HG02981 (cell line): ENCODE results near the gene TIAM1.

Experiments used
- ATAC-seq: cut with Tn5 transposase; IDR thresholded peaks from one replicate; pipeline ENCODE4 v1.9.1; 2021; ENCODE audit warnings: mild to moderate bottlenecking, moderate library complexity; ENCODE audit not compliant: unreplicated experiment

Gene TIAM1

GRCh38 chr21:31218830-31219608, 125.0 kb downstream of the TIAM1 start:
- no peak for ATAC-seq

DNA sequence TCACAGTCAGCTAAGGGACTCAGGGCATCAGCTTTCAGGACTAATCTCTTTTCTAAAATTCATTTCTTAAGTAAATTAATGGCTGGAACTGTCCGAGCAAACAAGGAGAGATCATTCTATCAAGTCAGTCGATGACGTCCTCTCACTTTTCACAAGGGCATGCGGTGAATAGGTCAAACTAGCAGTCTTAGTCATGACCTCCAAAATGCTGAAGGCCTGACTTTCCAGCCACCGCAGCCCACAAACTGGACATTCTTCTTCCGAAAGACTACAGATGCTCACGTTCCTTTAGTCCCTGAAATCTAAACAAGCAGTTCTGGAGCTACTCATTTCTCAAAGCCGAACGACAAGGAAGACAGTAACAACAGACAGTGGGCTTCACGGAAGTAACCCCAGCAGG, 127.9 kb downstream of the TIAM1 start:
- ATAC-seq = no peak

DNA sequence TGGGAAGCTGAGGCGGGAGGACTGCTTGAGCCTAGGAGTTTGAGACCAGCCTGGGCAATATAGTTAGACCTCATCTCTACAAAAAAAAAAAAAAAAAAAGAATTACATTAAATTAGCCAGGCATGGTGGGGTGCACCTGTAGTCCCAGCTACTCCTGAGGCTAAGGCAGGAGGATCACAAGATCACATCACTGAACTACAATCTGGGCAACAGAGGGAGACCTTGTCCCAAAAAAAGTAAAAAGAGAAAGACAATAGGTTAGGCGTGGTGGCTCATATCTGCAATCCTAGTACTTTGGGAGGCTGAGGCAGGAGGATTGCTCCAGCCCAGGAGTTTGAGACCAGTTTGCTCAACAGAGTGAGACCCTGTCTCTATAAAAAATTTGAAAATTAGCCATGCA, 130.3 kb downstream of the TIAM1 start:
- ATAC-seq = no peak

DNA sequence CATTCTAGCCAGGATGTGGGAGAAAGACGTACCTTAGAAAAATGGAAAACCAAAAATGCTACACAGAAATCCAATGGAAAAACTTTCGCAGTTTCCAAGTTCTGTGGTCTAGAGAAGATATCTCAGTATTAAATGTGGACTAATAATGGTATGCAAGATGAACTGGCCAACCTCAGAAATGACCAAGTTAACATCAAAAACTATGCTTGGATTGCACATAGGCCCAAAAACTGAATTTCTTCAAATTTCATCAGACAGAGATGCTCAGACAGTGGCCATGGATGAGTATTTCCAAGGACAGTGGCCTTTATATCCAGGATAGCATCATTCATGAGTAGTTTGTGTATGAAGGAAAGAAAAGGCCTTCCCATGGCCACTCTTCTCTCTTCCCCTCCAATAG, 132.2 kb downstream of the TIAM1 start:
- no peak for ATAC-seq

GRCh38 chr21:31205412-31205811, 138.6 kb downstream of the TIAM1 start:
- ATAC-seq = no peak

DNA sequence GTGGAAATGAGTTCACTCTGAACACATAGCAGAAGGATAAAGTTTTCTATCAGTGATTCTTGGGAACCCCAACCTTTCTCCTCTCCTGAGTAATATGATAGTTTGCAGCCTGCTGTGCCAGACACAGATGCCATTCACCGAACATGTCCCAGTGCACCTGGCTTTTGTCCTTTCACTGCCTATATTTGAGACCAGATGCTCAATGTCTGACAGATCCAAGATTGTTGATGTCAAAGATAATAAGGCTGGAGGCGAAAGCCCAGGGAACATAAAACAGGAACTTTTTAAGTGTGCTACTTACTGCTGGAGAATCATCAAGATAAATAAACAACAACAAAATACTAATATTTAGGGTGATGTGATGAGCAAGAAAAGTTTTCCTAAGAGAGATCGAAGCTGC, 139.3 kb downstream of the TIAM1 start:
- no peak for ATAC-seq

DNA sequence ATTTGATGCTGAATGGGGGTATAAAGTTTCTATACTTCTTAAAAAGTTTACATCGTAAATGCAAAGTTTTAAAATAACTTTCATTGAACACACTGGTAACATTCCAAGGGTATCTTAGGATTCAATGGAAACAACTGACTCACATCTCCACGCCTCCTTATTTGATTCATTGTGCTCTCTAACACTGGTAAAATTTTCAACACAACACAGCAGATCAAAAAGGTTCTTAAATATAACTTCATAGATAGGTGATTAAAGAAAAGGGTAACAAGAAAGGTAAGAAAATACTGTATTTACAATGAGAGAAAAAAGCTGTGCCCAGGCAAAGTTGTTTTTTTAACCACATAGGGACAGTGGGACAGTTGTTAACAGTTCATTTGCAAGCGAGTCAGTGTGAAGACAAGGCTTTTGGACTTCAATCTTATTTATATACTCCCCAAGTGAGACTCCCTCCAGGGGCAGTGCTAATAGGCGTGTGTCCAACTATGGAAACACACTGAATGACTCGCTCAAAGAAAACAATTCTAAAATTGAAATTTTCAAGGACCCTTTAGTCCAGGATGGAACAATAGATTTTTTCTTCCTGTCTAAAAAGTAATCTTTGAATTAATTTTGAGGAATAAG, 140.5 kb downstream of the TIAM1 start:
- ATAC-seq = no peak

DNA sequence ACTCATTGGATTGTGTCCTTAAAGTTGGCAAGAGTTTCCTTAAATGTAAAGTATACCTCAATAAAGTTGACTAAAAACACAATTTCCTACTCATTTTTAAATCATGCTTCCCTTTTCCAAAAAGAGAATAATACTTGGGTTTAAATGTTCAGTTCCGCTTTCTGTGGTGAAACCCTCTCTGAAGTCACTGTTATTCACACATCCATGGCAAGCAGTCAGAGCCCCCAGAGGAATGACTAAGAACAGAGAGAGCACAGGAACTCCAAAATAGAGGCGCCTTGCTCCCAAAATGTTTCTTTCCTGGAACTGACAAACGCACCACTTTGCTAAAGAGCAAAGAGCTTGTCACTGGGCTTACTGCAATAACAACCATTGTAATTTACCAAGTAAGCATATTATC, 142.5 kb downstream of the TIAM1 start:
- peak; percentile 68 for ATAC-seq

GRCh38 chr21:31201144-31201543, 142.9 kb downstream of the TIAM1 start:
- ATAC-seq = peak; percentile 10

DNA sequence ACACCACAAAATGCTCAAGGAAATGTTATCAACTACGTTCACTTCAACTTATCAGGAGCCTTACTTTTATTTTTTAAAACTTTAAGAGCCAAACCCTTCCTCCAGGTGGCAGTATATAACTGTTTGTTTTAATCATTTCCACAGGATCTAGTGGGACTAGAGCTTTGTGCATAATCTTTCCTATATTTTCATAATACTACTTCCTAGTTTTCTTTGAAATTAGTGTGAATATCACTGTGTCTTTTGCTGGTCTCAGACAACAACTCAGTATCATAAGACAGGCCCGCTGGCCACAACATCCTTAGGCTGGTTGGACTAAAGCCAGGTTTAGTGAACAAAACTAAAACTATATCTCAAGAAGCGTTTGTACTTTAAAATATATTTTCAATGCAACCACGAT, 145.5 kb downstream of the TIAM1 start:
- no peak for ATAC-seq

GRCh38 chr21:31196724-31197123, 147.3 kb downstream of the TIAM1 start:
- ATAC-seq = no peak

- ATAC-seq = no peak
Measured at GRCh38 chr21:31195334-31196015, 148.6 kb downstream of the TIAM1 start.

DNA sequence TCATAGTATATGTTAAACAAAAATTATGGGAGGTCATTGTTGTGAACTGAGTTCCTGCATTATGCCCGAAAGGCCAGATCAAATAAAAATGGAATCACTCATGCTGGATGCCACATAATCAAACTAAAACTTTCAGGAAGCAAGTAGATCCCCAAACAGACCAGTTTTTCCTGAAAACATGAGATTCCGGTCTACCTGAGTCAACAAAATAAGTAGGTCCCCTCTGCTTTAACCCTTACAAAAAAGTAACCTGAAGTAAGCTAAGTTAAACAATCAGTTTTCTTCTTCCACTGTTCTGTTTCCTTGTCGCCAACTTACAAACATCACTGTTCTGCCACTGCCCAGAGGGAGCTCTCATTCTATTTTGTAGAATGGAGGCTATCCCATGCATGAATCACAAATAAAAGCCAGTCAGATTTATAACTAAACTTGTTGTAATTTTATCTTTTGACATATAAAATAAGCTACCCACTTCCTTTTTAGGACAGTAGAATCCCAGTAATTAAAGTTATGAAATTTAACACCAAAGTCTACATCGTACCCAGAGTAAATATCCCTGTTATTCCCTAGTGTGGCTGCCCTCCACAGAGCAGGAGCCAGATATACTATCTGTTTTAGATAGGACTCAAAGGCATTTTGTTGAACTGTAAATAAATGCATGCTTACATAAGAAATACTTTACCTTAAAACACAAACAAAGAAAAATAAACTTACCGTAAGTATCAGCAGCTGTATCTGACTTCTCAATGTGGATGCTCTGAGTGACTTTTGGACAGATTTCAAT, 149.4 kb downstream of the TIAM1 start:
- ATAC-seq = no peak

- ATAC-seq = no peak
Measured at GRCh38 chr21:31193761-31194160, 150.3 kb downstream of the TIAM1 start.

DNA sequence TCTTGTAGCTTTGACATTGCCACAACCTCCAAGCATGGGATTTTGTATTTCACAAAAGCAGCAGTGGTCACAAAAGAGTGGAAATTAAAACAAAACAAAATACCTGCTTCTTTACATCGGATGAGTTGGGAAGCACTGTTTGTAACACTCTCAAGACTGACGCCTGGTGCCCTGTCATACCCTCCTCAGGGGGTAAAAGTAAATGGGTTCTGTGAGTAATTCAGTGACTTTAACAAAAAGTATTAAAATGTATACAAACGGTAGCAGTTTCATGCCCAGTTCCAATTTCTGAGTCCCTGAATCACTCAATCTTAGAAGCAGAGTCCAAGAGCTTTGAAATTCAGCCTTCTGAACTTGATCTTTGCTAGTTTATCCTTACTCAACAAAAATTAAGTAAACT, 152.5 kb downstream of the TIAM1 start:
- no peak for ATAC-seq

- ATAC-seq = no peak
Measured at GRCh38 chr21:31190516-31190915, 153.5 kb downstream of the TIAM1 start.

- ATAC-seq = no peak
Measured at GRCh38 chr21:31187499-31187898, 156.6 kb downstream of the TIAM1 start.

- ATAC-seq = no peak
Measured at GRCh38 chr21:31186916-31187315, 157.1 kb downstream of the TIAM1 start.

DNA sequence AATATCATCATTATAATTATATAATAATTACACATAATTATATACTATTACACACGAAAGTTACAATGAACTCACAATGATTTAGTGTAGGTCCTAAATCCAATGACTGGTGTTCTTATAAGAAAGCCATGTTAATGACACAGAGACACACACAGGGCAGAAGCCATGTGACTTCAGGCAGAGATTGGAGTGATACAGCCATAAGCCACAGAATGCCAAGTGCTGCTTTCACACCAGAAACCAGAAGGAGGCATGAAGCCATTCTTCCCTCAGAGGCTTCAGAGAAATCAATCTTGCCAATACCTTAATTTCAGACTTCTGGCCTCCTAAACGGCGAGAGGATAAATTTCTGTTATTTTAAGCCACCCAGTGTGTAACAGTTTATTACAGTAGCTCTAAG, 158.4 kb downstream of the TIAM1 start:
- ATAC-seq = no peak

- no peak for ATAC-seq
Measured at GRCh38 chr21:31184876-31185275, 159.2 kb downstream of the TIAM1 start.

DNA sequence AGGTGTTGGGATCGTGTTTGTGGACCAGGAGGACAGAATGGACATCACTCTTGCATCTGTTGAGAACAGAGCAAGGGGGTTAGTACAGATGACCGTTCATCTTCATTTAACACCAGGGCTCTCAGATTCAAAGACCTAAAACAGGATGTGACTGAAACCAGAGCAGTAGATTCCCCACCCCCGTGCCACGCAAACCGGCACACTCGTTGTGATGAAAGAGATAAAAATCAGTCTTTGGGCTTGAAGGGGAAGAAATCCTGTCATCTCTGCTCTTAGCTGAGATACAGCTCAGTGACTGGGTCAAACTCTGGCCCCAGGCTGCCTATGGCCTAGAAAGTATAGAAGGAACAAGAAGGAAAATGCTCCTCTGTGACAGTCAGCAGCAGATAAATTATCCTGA, 159.6 kb downstream of the TIAM1 start:
- ATAC-seq = no peak
